ENCODE measurements around the gene SGTA.

SGTA gene

GRCh38 chr19:2756477-2756876, 26.6 kb downstream of the SGTA start:
- no peak for DNase-seq (ENCODE audit: low read depth in 2 of 3, low spot score in 2 of 3)

GRCh38 chr19:2755811-2756210, 27.3 kb downstream of the SGTA start:
- no peak for DNase-seq (ENCODE audit: low read depth in 2 of 3, low spot score in 2 of 3)

GRCh38 chr19:2755448-2755705, 27.7 kb downstream of the SGTA start:
- DNase-seq (ENCODE audit: low read depth in 2 of 3, low spot score in 2 of 3): no peak

GRCh38 chr19:2754659-2755447, 28.2 kb downstream of the SGTA start:
- DNase-seq (ENCODE audit: low read depth in 2 of 3, low spot score in 2 of 3): no peak

- DNase-seq (ENCODE audit: low read depth in 2 of 3, low spot score in 2 of 3): no peak
Observed at GRCh38 chr19:2751438-2751830, 31.6 kb downstream of the SGTA start.

GRCh38 chr19:2750808-2751437, 32.1 kb downstream of the SGTA start:
- no peak for DNase-seq (ENCODE audit: low read depth in 2 of 3, low spot score in 2 of 3)

- no peak for DNase-seq (ENCODE audit: low read depth in 2 of 3, low spot score in 2 of 3)
Observed at GRCh38 chr19:2747349-2747748, 35.7 kb downstream of the SGTA start.

- DNase-seq (ENCODE audit: low read depth in 2 of 3, low spot score in 2 of 3): no peak
Observed at GRCh38 chr19:2744113-2744512, 39.0 kb downstream of the SGTA start.

GRCh38 chr19:2743099-2743498, 40.0 kb downstream of the SGTA start:
- DNase-seq (ENCODE audit: low read depth in 2 of 3, low spot score in 2 of 3): no peak

- no peak for DNase-seq (ENCODE audit: low read depth in 2 of 3, low spot score in 2 of 3)
Observed at GRCh38 chr19:2740314-2740656, 42.8 kb downstream of the SGTA start.

GRCh38 chr19:2739602-2740313, 43.3 kb downstream of the SGTA start, which contains the start of gene SLC39A3:
TSS of gene SLC39A3 (minus strand) at chr19:2740017. CDS start at chr19:2737257, 2,760 bp downstream.
- DNase-seq (ENCODE audit: low read depth in 2 of 3, low spot score in 2 of 3): peak; percentile 97 to 99 (median 99)

- no peak for DNase-seq (ENCODE audit: low read depth in 2 of 3, low spot score in 2 of 3)
Observed at GRCh38 chr19:2736550-2737190, 46.4 kb downstream of the SGTA start.

- no peak for DNase-seq (ENCODE audit: low read depth in 2 of 3, low spot score in 2 of 3)
Observed at GRCh38 chr19:2735374-2735773, 47.7 kb downstream of the SGTA start.

GRCh38 chr19:2734589-2735288, 48.3 kb downstream of the SGTA start:
- no peak for DNase-seq (ENCODE audit: low read depth in 2 of 3, low spot score in 2 of 3)

GRCh38 chr19:2733930-2734588, 49.0 kb downstream of the SGTA start:
- DNase-seq (ENCODE audit: low read depth in 2 of 3, low spot score in 2 of 3): no peak

GRCh38 chr19:2732883-2733282, 50.2 kb downstream of the SGTA start:
- no peak for DNase-seq (ENCODE audit: low read depth in 2 of 3, low spot score in 2 of 3)

GRCh38 chr19:2732157-2732725, 50.8 kb downstream of the SGTA start:
- no peak for DNase-seq (ENCODE audit: low read depth in 2 of 3, low spot score in 2 of 3)

- no peak for DNase-seq (ENCODE audit: low read depth in 2 of 3, low spot score in 2 of 3)
Observed at GRCh38 chr19:2731181-2731995, 51.7 kb downstream of the SGTA start.

- no peak for DNase-seq (ENCODE audit: low read depth in 2 of 3, low spot score in 2 of 3)
Observed at GRCh38 chr19:2729943-2730818, 52.9 kb downstream of the SGTA start.
